ENCODE results near the gene SPTLC2. TPM values are rescaled to one million over a fixed set of nuclear protein-coding genes. Genes with fewer than 3 reads are reported as not detected.

Gene SPTLC2
- total RNA-seq, 1 experiment from 2014 or later, result 68.4 TPM

- Histone ChIP-seq H3K27me3 (ENCODE audit: insufficient read depth, low read depth) (no peaks in the 10 kb centered on the region), H3K27ac (no peak overlapping the region), H3K4me3 (no peak overlapping the region), H3K4me2 (peak overlapping the region; percentile 35), H3K9me3 (ENCODE audit: insufficient read depth, low read depth) (peaks cover 4% of the 10 kb centered on the region; the same call in 1 of the 2 replicates), H4K20me1 (ENCODE audit: insufficient read depth) (no peaks in the 10 kb centered on the region), H3K9me2 (ENCODE audit: insufficient read depth) (no peaks in the 10 kb centered on the region), H3K4me1 (replicated peaks; ENCODE audit: insufficient read depth) (peaks cover 33% of the 10 kb centered on the region), H3K36me3 (ENCODE audit: low read depth) (no peaks in the 10 kb centered on the region), H2AFZ (no peak overlapping the region), H3K79me2 (ENCODE audit: low read depth) (no peaks in the 10 kb centered on the region), H3F3A (ENCODE audit: insufficient read depth, low read depth) (peaks cover 24% of the 10 kb centered on the region)
- BruUV-seq (replicated peaks), result no TSS peak
- ChIA-PET POLR2A (ENCODE audit: unreplicated experiment) (interaction anchor here (0.5 to 0.6 kb wide), 2 partner anchors 28 to 699 kb away, joined by 3 to 6 read pairs; no protein-coding TSS in a partner anchor), CTCF (no interaction called here)
- TF ChIP-seq CTCF (conservative IDR thresholded peaks at IDR 0.05) (no peak), EZH2 (IDR thresholded peaks at IDR 0.05; ENCODE audit: low read depth) (no peak)
- DNase-seq, result peak in 1 of 2 experiments; percentile 22
- intact Hi-C loops (cut with micrococcal nuclease; ENCODE audit: unreplicated experiment), result loop anchor here (2.0 kb wide), 1 partner anchor 26 kb away; the partner anchor contains the start of gene SPTLC2
Measured at GRCh38 chr14:77642407-77642806, 26.0 kb upstream of the SPTLC2 start.

- TF ChIP-seq EZH2 (IDR thresholded peaks at IDR 0.05; ENCODE audit: low read depth) (no peak), CTCF (conservative IDR thresholded peaks at IDR 0.05) (no peak)
- Histone ChIP-seq H3K9me2 (ENCODE audit: insufficient read depth) (no peaks in the 10 kb centered on the region), H3K36me3 (ENCODE audit: low read depth) (no peaks in the 10 kb centered on the region), H3K4me2 (peak overlapping the region; percentile 35), H3K9me3 (ENCODE audit: insufficient read depth, low read depth) (peaks cover 5% of the 10 kb centered on the region), H3F3A (ENCODE audit: insufficient read depth, low read depth) (peaks cover 31% of the 10 kb centered on the region), H4K20me1 (ENCODE audit: insufficient read depth) (no peaks in the 10 kb centered on the region), H3K4me3 (no peak overlapping the region), H3K27ac (no peak overlapping the region), H3K79me2 (ENCODE audit: low read depth) (no peaks in the 10 kb centered on the region), H3K27me3 (ENCODE audit: insufficient read depth, low read depth) (no peaks in the 10 kb centered on the region), H3K4me1 (replicated peaks; ENCODE audit: insufficient read depth) (peaks cover 38% of the 10 kb centered on the region), H2AFZ (peak overlapping the region; percentile 35; the same call in 1 of the 2 replicates)
- peak; percentile 32 to 77 for DNase-seq
- intact Hi-C loops (cut with micrococcal nuclease; ENCODE audit: unreplicated experiment), result loop anchor here (2.0 kb wide), 2 partner anchors 19 to 25 kb away; partner anchors contain the start of gene SPTLC2
- CTCF ChIA-PET, result interaction anchor here (0.6 kb wide), 1 partner anchor 91 kb away, joined by 5 read pairs; no protein-coding TSS in a partner anchor
- BruUV-seq (replicated peaks), result TSS peak; percentile 79
- POLR2A ChIA-PET (ENCODE audit: unreplicated experiment), result interaction anchor here (0.5 to 0.6 kb wide), 3 partner anchors 29 to 699 kb away, joined by 3 to 6 read pairs (median 4); no protein-coding TSS in a partner anchor
Measured at GRCh38 chr14:77641534-77642341, 25.3 kb upstream of the SPTLC2 start.

- TF ChIP-seq CTCF (conservative IDR thresholded peaks at IDR 0.05) (no peak), EZH2 (IDR thresholded peaks at IDR 0.05; ENCODE audit: low read depth) (no peak)
- ChIA-PET CTCF (interaction anchor here (0.6 to 0.7 kb wide), 3 partner anchors 17 to 1145 kb away, joined by 3 to 6 read pairs (median 5); partner anchors contain the start of gene VIPAS39), POLR2A (ENCODE audit: unreplicated experiment) (interaction anchor here (0.6 kb wide), 2 partner anchors 320 to 1102 kb away, joined by 4 read pairs; no protein-coding TSS in a partner anchor)
- intact Hi-C loops (cut with micrococcal nuclease; ENCODE audit: unreplicated experiment), result loop anchor here (2.0 kb wide), 1 partner anchor 18 kb away; no protein-coding TSS in a partner anchor
- peaks cover 33% of the 10 kb centered on the region for H3F3A ChIP-seq (ENCODE audit: insufficient read depth, low read depth)
- DNase-seq, result peak in 1 of 2 experiments; percentile 74
- H3K9me3 ChIP-seq (ENCODE audit: insufficient read depth, low read depth), result peaks cover 9% of the 10 kb centered on the region
- no peaks in the 10 kb centered on the region for H3K9me2 ChIP-seq (ENCODE audit: insufficient read depth)
- BruUV-seq (replicated peaks), result no TSS peak
- no peak overlapping the region for H3K4me3 ChIP-seq
- H3K27me3 ChIP-seq (ENCODE audit: insufficient read depth, low read depth), result no peaks in the 10 kb centered on the region
- peaks cover 38% of the 10 kb centered on the region for H3K4me1 ChIP-seq (replicated peaks; ENCODE audit: insufficient read depth)
- H3K79me2 ChIP-seq (ENCODE audit: low read depth), result no peaks in the 10 kb centered on the region
- no peak overlapping the region for H3K27ac ChIP-seq
- H2AFZ ChIP-seq, result no peak overlapping the region; the same call in 1 of the 2 replicates
- H3K4me2 ChIP-seq, result peak overlapping the region; percentile 35
- no peaks in the 10 kb centered on the region for H4K20me1 ChIP-seq (ENCODE audit: insufficient read depth)
- no peaks in the 10 kb centered on the region for H3K36me3 ChIP-seq (ENCODE audit: low read depth)
Measured at GRCh38 chr14:77640756-77641533, 24.5 kb upstream of the SPTLC2 start.

Measured in PC-9 (cell line).